Measurements from ENCODE around the gene ANKRD27.

Gene ANKRD27

DNA sequence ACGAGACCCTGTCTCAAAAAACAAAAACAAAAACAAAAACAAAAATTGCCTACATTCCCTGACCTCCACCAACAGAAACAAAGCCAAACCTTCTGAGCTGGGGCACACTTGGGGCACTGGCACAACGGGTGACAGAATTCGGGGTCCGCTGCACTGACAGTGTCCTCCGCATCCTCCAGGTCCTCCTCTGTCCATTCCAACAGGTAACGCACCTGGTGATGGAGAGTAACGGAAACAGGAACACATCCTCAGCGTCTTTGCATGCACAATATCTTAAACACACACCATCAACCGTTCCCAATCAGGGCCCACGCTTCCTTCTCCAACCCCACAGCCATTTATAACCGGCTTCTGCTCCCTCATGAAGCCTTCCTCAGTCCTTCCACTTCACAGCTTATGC lies 59.4 kb downstream of the ANKRD27 start:
- H3K4me3 ChIP-seq (ENCODE audit: low read length) = no peak overlapping the region
- DNase-seq (ENCODE audit: low read depth) = no peak
- TF ChIP-seq, protein P1, sequence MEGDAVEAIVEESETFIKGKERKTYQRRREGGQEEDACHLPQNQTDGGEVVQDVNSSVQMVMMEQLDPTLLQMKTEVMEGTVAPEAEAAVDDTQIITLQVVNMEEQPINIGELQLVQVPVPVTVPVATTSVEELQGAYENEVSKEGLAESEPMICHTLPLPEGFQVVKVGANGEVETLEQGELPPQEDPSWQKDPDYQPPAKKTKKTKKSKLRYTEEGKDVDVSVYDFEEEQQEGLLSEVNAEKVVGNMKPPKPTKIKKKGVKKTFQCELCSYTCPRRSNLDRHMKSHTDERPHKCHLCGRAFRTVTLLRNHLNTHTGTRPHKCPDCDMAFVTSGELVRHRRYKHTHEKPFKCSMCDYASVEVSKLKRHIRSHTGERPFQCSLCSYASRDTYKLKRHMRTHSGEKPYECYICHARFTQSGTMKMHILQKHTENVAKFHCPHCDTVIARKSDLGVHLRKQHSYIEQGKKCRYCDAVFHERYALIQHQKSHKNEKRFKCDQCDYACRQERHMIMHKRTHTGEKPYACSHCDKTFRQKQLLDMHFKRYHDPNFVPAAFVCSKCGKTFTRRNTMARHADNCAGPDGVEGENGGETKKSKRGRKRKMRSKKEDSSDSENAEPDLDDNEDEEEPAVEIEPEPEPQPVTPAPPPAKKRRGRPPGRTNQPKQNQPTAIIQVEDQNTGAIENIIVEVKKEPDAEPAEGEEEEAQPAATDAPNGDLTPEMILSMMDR (conservative IDR thresholded peaks at IDR 0.05; ENCODE audit: low read length) = no peak

DNA sequence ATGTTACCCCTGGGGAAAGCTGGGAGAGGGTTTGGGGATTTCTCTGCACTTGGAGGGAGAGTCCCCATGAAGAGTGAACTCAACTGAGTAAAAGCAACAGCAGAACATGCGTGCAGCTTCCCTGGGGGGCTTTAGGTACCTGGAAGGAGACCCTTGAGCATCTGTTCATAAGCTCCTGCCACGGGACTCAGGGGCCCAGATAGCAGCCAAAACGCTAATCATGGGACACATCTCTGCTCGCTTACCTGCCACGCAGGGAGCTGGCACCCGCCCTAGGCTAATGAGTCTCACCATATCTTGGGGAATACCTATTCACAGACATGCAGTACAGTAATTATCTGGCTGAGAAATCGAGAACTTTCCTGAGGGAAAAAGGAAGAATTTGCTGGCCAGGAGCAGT lies 60.1 kb downstream of the ANKRD27 start:
- no peak overlapping the region for H3K4me3 ChIP-seq (ENCODE audit: low read length)
- DNase-seq (ENCODE audit: low read depth) = no peak
- TF ChIP-seq, protein P1 (conservative IDR thresholded peaks at IDR 0.05; ENCODE audit: low read length) = no peak

- no peak for DNase-seq (ENCODE audit: low read depth)
- TF ChIP-seq, protein P1 (conservative IDR thresholded peaks at IDR 0.05; ENCODE audit: low read length) = no peak
- no peak overlapping the region for H3K4me3 ChIP-seq (ENCODE audit: low read length)
Observed at GRCh38 chr19:32613008-32613407, 62.0 kb downstream of the ANKRD27 start.

DNA sequence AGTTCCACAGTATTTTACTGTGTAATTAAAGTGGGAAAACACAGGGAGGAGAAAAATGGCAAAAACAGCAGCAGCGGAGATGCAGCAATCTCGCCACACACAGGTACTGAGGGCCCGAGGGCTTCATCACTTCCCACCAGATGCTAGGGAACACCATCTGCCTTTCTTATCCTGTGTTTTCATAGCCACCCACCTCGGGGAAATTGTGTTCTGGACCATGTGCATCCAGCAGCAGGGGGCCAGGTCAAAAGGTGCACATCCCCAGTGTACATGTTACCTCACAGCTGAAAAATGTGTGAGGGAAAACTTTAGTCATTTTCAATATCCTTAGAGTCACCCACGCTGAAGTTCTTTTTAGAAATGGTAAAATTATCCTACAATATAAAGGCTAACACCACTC lies 63.8 kb downstream of the ANKRD27 start:
- no peak for DNase-seq (ENCODE audit: low read depth)
- no peak overlapping the region for H3K4me3 ChIP-seq (ENCODE audit: low read length)
- TF ChIP-seq, protein P1 (conservative IDR thresholded peaks at IDR 0.05; ENCODE audit: low read length) = no peak

GRCh38 chr19:32607479-32607878 lies 67.5 kb downstream of the ANKRD27 start:
- no peak for DNase-seq (ENCODE audit: low read depth)
- no peak overlapping the region for H3K4me3 ChIP-seq (ENCODE audit: low read length)
- TF ChIP-seq, protein P1 (conservative IDR thresholded peaks at IDR 0.05; ENCODE audit: low read length) = no peak

- no peak overlapping the region for H3K4me3 ChIP-seq (ENCODE audit: low read length)
- TF ChIP-seq, protein P1 (conservative IDR thresholded peaks at IDR 0.05; ENCODE audit: low read length) = no peak
- DNase-seq (ENCODE audit: low read depth) = no peak
Observed at GRCh38 chr19:32606289-32606688, 68.7 kb downstream of the ANKRD27 start.

DNA sequence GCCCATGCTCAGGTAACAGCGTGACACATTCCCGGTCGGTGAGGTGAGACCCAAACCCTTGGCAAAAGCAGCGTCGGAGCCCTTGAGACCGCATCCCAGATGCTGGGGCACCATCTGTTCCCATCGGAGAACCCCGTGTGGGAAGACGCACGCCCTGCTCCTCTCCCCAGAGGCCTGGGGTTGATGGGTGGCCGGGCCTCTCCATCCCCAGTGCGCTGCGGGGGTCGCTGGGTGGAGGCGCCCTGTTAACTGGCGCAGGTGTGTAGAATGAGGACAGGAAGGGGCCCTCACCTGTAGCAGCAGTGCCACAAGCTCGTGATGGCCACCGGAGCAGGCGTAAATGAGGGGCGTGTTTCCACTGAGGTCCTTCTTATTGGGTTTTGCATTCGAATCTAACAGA lies 69.4 kb downstream of the ANKRD27 start:
- no peak for DNase-seq (ENCODE audit: low read depth)
- no peak overlapping the region for H3K4me3 ChIP-seq (ENCODE audit: low read length)
- TF ChIP-seq, protein P1 (conservative IDR thresholded peaks at IDR 0.05; ENCODE audit: low read length) = no peak

All from AG10803 (cell line).